Endothelial cell of umbilical vein (primary cell): ENCODE results near the gene CREB3L2.
A peak's percentile ranks its signal among the peaks of the same experiment; 100 is the strongest.

Experiments
- CTCF ChIP-seq, 2 donors: IDR thresholded peaks; 1 replicate in 1 of 2; 2 replicates in 1 of 2; pipeline ENCODE4 v1.5.1; 2011; ENCODE audit warnings: low read length in 2 of 2, mild to moderate bottlenecking in 2 of 2, moderate library complexity in 2 of 2, control low read depth in 1 of 2, inconsistent platforms in 1 of 2, low read depth in 1 of 2; ENCODE audit not compliant: insufficient read depth in 1 of 2; ENCODE audit errors: extremely low read depth in 1 of 2
- EZH2 ChIP-seq: IDR thresholded peaks from 2 replicates; pipeline ENCODE4 v1.6.1; 2012; ENCODE audit warnings: borderline replicate concordance, low read depth, mild to moderate bottlenecking, moderate library complexity, low read length, inconsistent platforms; ENCODE audit not compliant: severe bottlenecking
- FOS ChIP-seq: IDR thresholded peaks from 2 replicates; pipeline ENCODE4 v1.6.1; 2011; ENCODE audit warnings: mild to moderate bottlenecking, low read length, moderate library complexity, borderline replicate concordance; ENCODE audit not compliant: insufficient read depth
- MAX ChIP-seq: IDR thresholded peaks from 2 replicates; pipeline ENCODE4 v1.6.1; 2011; ENCODE audit not compliant: insufficient read depth, insufficient read length
- MYC ChIP-seq: IDR thresholded peaks from one replicate; pipeline ENCODE4 v1.6.1; 2011; ENCODE audit warnings: mild to moderate bottlenecking, low read depth, low read length
- POLR2A ChIP-seq: IDR thresholded peaks from 2 replicates; pipeline ENCODE4 v1.6.1; 2012; ENCODE audit warnings: low read depth, mild to moderate bottlenecking, control low read depth, low read length
- POLR2AphosphoS5 ChIP-seq: IDR thresholded peaks from 2 replicates; pipeline ENCODE4 v1.6.1; 2012; ENCODE audit warnings: low read depth, mild to moderate bottlenecking, control low read depth, low read length, moderate library complexity; ENCODE audit not compliant: insufficient read depth

- TF ChIP-seq CTCF (IDR thresholded peaks at IDR 0.05; ENCODE audit: extremely low read depth in 1 of 2, insufficient read depth in 1 of 2, low read depth in 1 of 2, low read length in 2 of 2) (no peak), POLR2AphosphoS5 (peak; percentile 47), EZH2 (no peak), POLR2A (no peak), MAX (peak; percentile 82), FOS (peak; percentile 61), MYC (peak; percentile 28)
Observed at GRCh38 chr7:137992550-137993394, 9.1 kb downstream of the CREB3L2 start.
